ENCODE results near the gene SPNS2.

Gene SPNS2

DNA sequence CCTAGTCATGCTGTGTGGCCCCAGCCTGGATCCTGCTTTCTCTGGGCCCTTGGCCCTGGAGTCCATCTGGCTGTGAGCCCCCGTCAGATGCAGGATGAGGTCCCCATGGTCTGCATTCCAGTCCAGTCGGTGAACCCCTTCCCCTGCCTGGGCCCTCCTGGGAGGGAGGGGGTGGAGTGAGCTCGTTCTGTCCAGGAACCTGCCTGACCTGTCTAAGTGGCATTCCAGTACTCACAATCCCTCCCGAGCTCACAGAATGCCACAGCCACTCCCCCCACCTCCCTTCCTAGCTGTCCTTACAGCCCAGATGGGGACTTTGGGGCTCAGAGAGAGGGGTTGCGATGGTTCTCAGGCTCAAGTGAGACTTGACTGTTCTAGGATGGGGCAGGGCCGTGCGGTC, 15.5 kb downstream of the SPNS2 start:
- H4K5ac ChIP-seq (ENCODE audit: low read length) = no peak overlapping the region
- no CpG with 5 or more reads among the region's 7 CpGs for WGBS (ENCODE audit: extremely low coverage, insufficient coverage, low lambda C conversion rate)
- peak; percentile 71 for DNase-seq
- no peak overlapping the region for H4K8ac ChIP-seq (ENCODE audit: low read depth, low read length)
- H2BK120ac ChIP-seq (ENCODE audit: low read depth, low read length) = no peak overlapping the region
- H2AK5ac ChIP-seq (ENCODE audit: low read length) = no peak overlapping the region
- no peaks in the 10 kb centered on the region for H3K79me2 ChIP-seq (ENCODE audit: control insufficient read depth, insufficient read depth, low read length)
- no peaks in the 10 kb centered on the region for H3K27me3 ChIP-seq (ENCODE audit: insufficient read depth, low read length, poor library complexity)
- H3K4me1 ChIP-seq (ENCODE audit: control insufficient read depth, low read depth, low read length) = no peaks in the 10 kb centered on the region
- H3K56ac ChIP-seq (ENCODE audit: low read length) = no peak overlapping the region
- no peak overlapping the region for H3K27ac ChIP-seq (ENCODE audit: low read depth, low read length)
- no peak overlapping the region for H3K4ac ChIP-seq (ENCODE audit: low read depth, low read length)
- H3K36me3 ChIP-seq (ENCODE audit: control insufficient read depth, insufficient read depth, low read length) = no peaks in the 10 kb centered on the region
- no peak overlapping the region for H3K4me3 ChIP-seq (ENCODE audit: low read length)
- no peaks in the 10 kb centered on the region for H3K79me1 ChIP-seq (ENCODE audit: low read length)
- no peak overlapping the region for H3K9ac ChIP-seq (ENCODE audit: low read length)
- no peak overlapping the region for H2BK5ac ChIP-seq (ENCODE audit: low read length)
- no peak overlapping the region for H3K23ac ChIP-seq (ENCODE audit: low read length)
- no peak overlapping the region for H2BK15ac ChIP-seq (replicated peaks; ENCODE audit: low read depth)
- no peak overlapping the region for H3K18ac ChIP-seq (ENCODE audit: low read length)
- H3K4me2 ChIP-seq (ENCODE audit: low read length) = no peak overlapping the region

DNA sequence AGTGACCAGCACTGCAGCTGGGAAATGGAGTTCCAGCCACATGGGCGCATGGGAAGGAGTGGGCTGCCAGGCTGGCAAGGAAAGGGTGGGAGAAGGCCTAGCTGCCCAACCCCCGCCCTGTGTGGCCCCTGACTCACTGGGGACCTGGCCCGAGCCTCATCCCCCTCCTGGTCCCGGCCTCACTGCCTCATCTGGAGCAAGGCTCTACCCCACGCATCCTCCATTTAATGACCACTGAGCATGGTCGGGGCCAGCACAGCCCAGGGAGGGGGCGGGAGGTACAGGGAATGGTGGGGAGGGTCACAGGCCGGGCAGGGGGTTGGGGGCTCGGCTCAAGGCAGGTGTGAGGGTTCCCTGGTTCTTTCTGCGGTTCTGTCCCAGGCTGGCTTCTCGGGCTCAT, 16.1 kb downstream of the SPNS2 start:
- H3K23ac ChIP-seq (ENCODE audit: low read length) = no peak overlapping the region
- no peak overlapping the region for H2BK15ac ChIP-seq (replicated peaks; ENCODE audit: low read depth)
- no peaks in the 10 kb centered on the region for H3K79me2 ChIP-seq (ENCODE audit: control insufficient read depth, insufficient read depth, low read length)
- H2BK5ac ChIP-seq (ENCODE audit: low read length) = no peak overlapping the region
- no peak overlapping the region for H4K8ac ChIP-seq (ENCODE audit: low read depth, low read length)
- WGBS (ENCODE audit: extremely low coverage, insufficient coverage, low lambda C conversion rate) = no CpG with 5 or more reads among the region's 11 CpGs
- no peak overlapping the region for H3K4me2 ChIP-seq (ENCODE audit: low read length)
- no peak overlapping the region for H3K27ac ChIP-seq (ENCODE audit: low read depth, low read length)
- no peaks in the 10 kb centered on the region for H3K79me1 ChIP-seq (ENCODE audit: low read length)
- H2BK120ac ChIP-seq (ENCODE audit: low read depth, low read length) = no peak overlapping the region
- H3K4me1 ChIP-seq (ENCODE audit: control insufficient read depth, low read depth, low read length) = no peaks in the 10 kb centered on the region
- no peak overlapping the region for H3K56ac ChIP-seq (ENCODE audit: low read length)
- DNase-seq = no peak
- H4K5ac ChIP-seq (ENCODE audit: low read length) = no peak overlapping the region
- no peak overlapping the region for H3K4me3 ChIP-seq (ENCODE audit: low read length)
- H3K4ac ChIP-seq (ENCODE audit: low read depth, low read length) = no peak overlapping the region
- H2AK5ac ChIP-seq (ENCODE audit: low read length) = no peak overlapping the region
- H3K18ac ChIP-seq (ENCODE audit: low read length) = no peak overlapping the region
- H3K36me3 ChIP-seq (ENCODE audit: control insufficient read depth, insufficient read depth, low read length) = no peaks in the 10 kb centered on the region
- H3K27me3 ChIP-seq (ENCODE audit: insufficient read depth, low read length, poor library complexity) = no peaks in the 10 kb centered on the region
- no peak overlapping the region for H3K9ac ChIP-seq (ENCODE audit: low read length)

DNA sequence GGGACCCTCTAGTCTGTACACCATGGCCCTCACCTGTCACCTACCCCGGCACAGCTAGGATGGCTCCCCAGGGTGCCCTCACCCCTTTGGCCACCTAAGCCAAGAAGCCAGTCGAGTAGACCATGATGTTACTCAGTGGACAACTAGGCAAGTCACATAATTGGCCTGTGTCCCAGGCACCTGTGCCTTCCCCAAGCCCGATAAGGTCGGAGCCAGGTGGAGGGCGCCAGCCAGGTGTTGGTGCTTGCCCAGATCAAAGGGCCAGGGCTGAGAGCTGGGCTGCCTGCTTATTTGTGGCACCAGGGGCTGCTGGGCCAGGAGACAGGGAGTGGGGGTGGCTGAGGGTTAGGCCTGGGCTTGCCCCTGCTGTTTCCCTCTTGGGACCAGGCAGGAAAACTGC, 16.8 kb downstream of the SPNS2 start:
- Histone ChIP-seq H3K4me3 (ENCODE audit: low read length) (no peak overlapping the region), H3K79me1 (ENCODE audit: low read length) (no peaks in the 10 kb centered on the region), H2BK5ac (ENCODE audit: low read length) (no peak overlapping the region), H3K27ac (ENCODE audit: low read depth, low read length) (no peak overlapping the region), H4K5ac (ENCODE audit: low read length) (no peak overlapping the region), H2AK5ac (ENCODE audit: low read length) (no peak overlapping the region), H2BK120ac (ENCODE audit: low read depth, low read length) (no peak overlapping the region), H3K23ac (ENCODE audit: low read length) (no peak overlapping the region), H3K27me3 (ENCODE audit: insufficient read depth, low read length, poor library complexity) (no peaks in the 10 kb centered on the region), H3K4ac (ENCODE audit: low read depth, low read length) (no peak overlapping the region), H3K4me1 (ENCODE audit: control insufficient read depth, low read depth, low read length) (no peaks in the 10 kb centered on the region), H3K56ac (ENCODE audit: low read length) (no peak overlapping the region), H3K4me2 (ENCODE audit: low read length) (no peak overlapping the region), H3K79me2 (ENCODE audit: control insufficient read depth, insufficient read depth, low read length) (no peaks in the 10 kb centered on the region), H4K8ac (ENCODE audit: low read depth, low read length) (no peak overlapping the region), H2BK15ac (replicated peaks; ENCODE audit: low read depth) (no peak overlapping the region), H3K36me3 (ENCODE audit: control insufficient read depth, insufficient read depth, low read length) (no peaks in the 10 kb centered on the region), H3K9ac (ENCODE audit: low read length) (no peak overlapping the region), H3K18ac (ENCODE audit: low read length) (no peak overlapping the region)
- no CpG with 5 or more reads among the region's 5 CpGs for WGBS (ENCODE audit: extremely low coverage, insufficient coverage, low lambda C conversion rate)
- no peak for DNase-seq

DNA sequence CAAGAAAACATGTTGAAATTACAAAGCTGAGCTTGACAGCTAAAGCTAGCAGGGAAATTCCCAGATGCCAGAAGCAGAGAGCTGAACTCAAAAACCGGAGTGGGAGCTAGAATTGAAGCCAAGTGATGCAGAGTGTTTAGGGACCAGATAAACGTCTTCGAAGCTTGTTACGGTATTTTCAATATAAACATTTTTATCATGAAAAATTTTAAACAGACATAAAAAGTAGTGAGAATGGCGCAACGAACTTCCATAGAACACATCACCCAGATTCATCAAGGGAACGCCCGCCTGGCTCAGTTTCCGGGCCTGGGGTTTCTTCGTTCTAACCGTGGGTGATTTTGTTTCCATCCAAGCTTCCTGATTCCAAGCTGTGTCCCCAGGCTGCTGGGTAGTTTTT, 18.1 kb downstream of the SPNS2 start:
- DNase-seq = no peak
- WGBS (ENCODE audit: extremely low coverage, insufficient coverage, low lambda C conversion rate) = no CpG with 5 or more reads among the region's 11 CpGs

DNA sequence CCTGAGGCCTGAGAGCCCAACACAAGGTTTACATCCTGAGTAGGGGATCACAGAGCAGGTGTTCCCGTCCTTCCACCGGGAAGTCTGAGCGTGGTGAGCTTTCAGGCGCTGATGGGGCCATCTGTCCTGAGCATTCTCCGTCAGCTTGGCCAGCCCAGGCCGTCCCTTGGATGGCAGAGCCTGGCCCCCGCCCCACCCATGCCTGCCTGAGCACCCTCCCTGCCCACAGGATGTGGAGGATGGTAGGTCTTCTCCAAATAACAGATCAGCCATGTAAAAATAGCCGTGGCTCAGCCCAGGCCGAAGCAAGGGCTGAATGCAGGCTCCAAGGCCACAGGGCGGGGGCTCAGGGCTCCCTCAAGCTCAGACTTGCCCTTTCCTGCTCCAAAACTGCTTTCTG, 20.2 kb downstream of the SPNS2 start:
- H2BK15ac ChIP-seq (replicated peaks; ENCODE audit: low read depth) = no peak overlapping the region
- DNase-seq = no peak
- no peaks in the 10 kb centered on the region for H3K79me2 ChIP-seq (ENCODE audit: control insufficient read depth, insufficient read depth, low read length)
- no peaks in the 10 kb centered on the region for H3K79me1 ChIP-seq (ENCODE audit: low read length)
- H3K23ac ChIP-seq (ENCODE audit: low read length) = no peak overlapping the region
- no peak overlapping the region for H3K9ac ChIP-seq (ENCODE audit: low read length)
- H3K56ac ChIP-seq (ENCODE audit: low read length) = no peak overlapping the region
- H2BK120ac ChIP-seq (ENCODE audit: low read depth, low read length) = no peak overlapping the region
- no peaks in the 10 kb centered on the region for H3K36me3 ChIP-seq (ENCODE audit: control insufficient read depth, insufficient read depth, low read length)
- no CpG with 5 or more reads among the region's 10 CpGs for WGBS (ENCODE audit: extremely low coverage, insufficient coverage, low lambda C conversion rate)
- H4K8ac ChIP-seq (ENCODE audit: low read depth, low read length) = no peak overlapping the region
- H3K27ac ChIP-seq (ENCODE audit: low read depth, low read length) = no peak overlapping the region
- H3K4ac ChIP-seq (ENCODE audit: low read depth, low read length) = no peak overlapping the region
- H2AK5ac ChIP-seq (ENCODE audit: low read length) = no peak overlapping the region
- no peaks in the 10 kb centered on the region for H3K27me3 ChIP-seq (ENCODE audit: insufficient read depth, low read length, poor library complexity)
- H3K4me2 ChIP-seq (ENCODE audit: low read length) = no peak overlapping the region
- H3K18ac ChIP-seq (ENCODE audit: low read length) = no peak overlapping the region
- no peak overlapping the region for H4K5ac ChIP-seq (ENCODE audit: low read length)
- no peaks in the 10 kb centered on the region for H3K4me1 ChIP-seq (ENCODE audit: control insufficient read depth, low read depth, low read length)
- H3K4me3 ChIP-seq (ENCODE audit: low read length) = no peak overlapping the region
- H2BK5ac ChIP-seq (ENCODE audit: low read length) = no peak overlapping the region

More for the DNA sequence above, 18.1 kb downstream of the SPNS2 start:
- no peak overlapping the region for H3K4me2 ChIP-seq (ENCODE audit: low read length)
- no peak overlapping the region for H3K18ac ChIP-seq (ENCODE audit: low read length)
- H3K56ac ChIP-seq (ENCODE audit: low read length) = no peak overlapping the region
- H3K4ac ChIP-seq (ENCODE audit: low read depth, low read length) = no peak overlapping the region
- H3K27ac ChIP-seq (ENCODE audit: low read depth, low read length) = no peak overlapping the region
- no peaks in the 10 kb centered on the region for H3K36me3 ChIP-seq (ENCODE audit: control insufficient read depth, insufficient read depth, low read length)
- H2BK120ac ChIP-seq (ENCODE audit: low read depth, low read length) = no peak overlapping the region
- H2AK5ac ChIP-seq (ENCODE audit: low read length) = no peak overlapping the region
- no peak overlapping the region for H4K5ac ChIP-seq (ENCODE audit: low read length)
- no peak overlapping the region for H2BK15ac ChIP-seq (replicated peaks; ENCODE audit: low read depth)
- no peak overlapping the region for H3K9ac ChIP-seq (ENCODE audit: low read length)
- no peaks in the 10 kb centered on the region for H3K27me3 ChIP-seq (ENCODE audit: insufficient read depth, low read length, poor library complexity)
- H3K23ac ChIP-seq (ENCODE audit: low read length) = no peak overlapping the region
- no peak overlapping the region for H2BK5ac ChIP-seq (ENCODE audit: low read length)
- H3K79me1 ChIP-seq (ENCODE audit: low read length) = no peaks in the 10 kb centered on the region
- H3K4me3 ChIP-seq (ENCODE audit: low read length) = no peak overlapping the region
- no peak overlapping the region for H4K8ac ChIP-seq (ENCODE audit: low read depth, low read length)
- H3K4me1 ChIP-seq (ENCODE audit: control insufficient read depth, low read depth, low read length) = no peaks in the 10 kb centered on the region
- no peaks in the 10 kb centered on the region for H3K79me2 ChIP-seq (ENCODE audit: control insufficient read depth, insufficient read depth, low read length)

DNA sequence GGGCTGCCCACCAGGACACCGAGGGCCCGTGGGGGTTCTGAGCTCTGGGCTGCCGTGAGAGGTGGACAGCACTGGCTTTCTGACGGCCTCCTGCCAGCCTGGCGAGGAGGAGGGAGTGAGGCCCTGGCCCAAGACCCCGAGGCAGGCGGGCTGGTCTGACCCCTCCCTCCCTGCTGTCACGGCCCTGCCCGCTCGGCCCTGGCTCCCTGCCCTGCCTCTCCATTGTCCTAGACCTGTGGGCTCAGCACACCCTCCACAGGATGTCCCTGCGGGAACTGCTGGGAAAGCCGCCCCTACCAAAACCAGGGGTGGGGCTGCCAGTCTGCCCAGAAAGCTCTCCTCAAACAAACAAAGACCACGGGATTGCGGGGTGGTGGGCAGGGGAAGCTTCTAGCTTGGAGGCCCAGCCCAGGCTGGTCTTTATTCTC, 20.7 kb downstream of the SPNS2 start:
- H3K9ac ChIP-seq (ENCODE audit: low read length) = no peak overlapping the region
- peak overlapping the region; percentile 15 for H3K56ac ChIP-seq (ENCODE audit: low read length)
- H3K27ac ChIP-seq (ENCODE audit: low read depth, low read length) = no peak overlapping the region
- no peak for DNase-seq
- H3K79me1 ChIP-seq (ENCODE audit: low read length) = no peaks in the 10 kb centered on the region
- H4K8ac ChIP-seq (ENCODE audit: low read depth, low read length) = no peak overlapping the region
- H2BK120ac ChIP-seq (ENCODE audit: low read depth, low read length) = no peak overlapping the region
- H3K4ac ChIP-seq (ENCODE audit: low read depth, low read length) = no peak overlapping the region
- H3K4me2 ChIP-seq (ENCODE audit: low read length) = no peak overlapping the region
- H3K27me3 ChIP-seq (ENCODE audit: insufficient read depth, low read length, poor library complexity) = no peaks in the 10 kb centered on the region
- H2BK15ac ChIP-seq (replicated peaks; ENCODE audit: low read depth) = no peak overlapping the region
- H3K23ac ChIP-seq (ENCODE audit: low read length) = no peak overlapping the region
- no peaks in the 10 kb centered on the region for H3K79me2 ChIP-seq (ENCODE audit: control insufficient read depth, insufficient read depth, low read length)
- no peak overlapping the region for H2BK5ac ChIP-seq (ENCODE audit: low read length)
- no peak overlapping the region for H3K4me3 ChIP-seq (ENCODE audit: low read length)
- WGBS (ENCODE audit: extremely low coverage, insufficient coverage, low lambda C conversion rate) = no CpG with 5 or more reads among the region's 14 CpGs
- H3K18ac ChIP-seq (ENCODE audit: low read length) = no peak overlapping the region
- no peak overlapping the region for H4K5ac ChIP-seq (ENCODE audit: low read length)
- H2AK5ac ChIP-seq (ENCODE audit: low read length) = no peak overlapping the region
- no peaks in the 10 kb centered on the region for H3K36me3 ChIP-seq (ENCODE audit: control insufficient read depth, insufficient read depth, low read length)
- no peaks in the 10 kb centered on the region for H3K4me1 ChIP-seq (ENCODE audit: control insufficient read depth, low read depth, low read length)

Data from mesendoderm (in vitro differentiated cells).